Natural killer cell (primary cell): ENCODE measurements around the gene N4BP2L2. TPM values are rescaled to one million over a fixed set of nuclear protein-coding genes. Genes with fewer than 3 reads are reported as not detected.
"Not testable (repeated sequence)": the region's sequence is repeated elsewhere in the genome, so short reads cannot be mapped to it uniquely, and the experiment has no call there.

Experiments used
- ATAC-seq, 3 donors: fragments of 150-1000 bp in 2 of 3; fragments of 200-7000 bp in 1 of 3; cut with Tn5 transposase; 1 replicate in 1 of 3; 2 replicates in 2 of 3; pipeline ENCODE4 v1.10.0; 2021; ENCODE audit warnings: mild to moderate bottlenecking in 2 of 3, moderate library complexity in 2 of 3
- DNase-seq, 2 donors: peaks; one replicate each; pipeline versions ENCODE4 v3.0.0 to v3.0.0-alpha.2; 2013 to 2021; ENCODE audit warnings: mixed read lengths in 1 of 2
- H3K27ac ChIP-seq: one replicate; pipeline ENCODE4 v1.5.1; 2013; ENCODE audit warnings: mild to moderate bottlenecking, low read length
- H3K27me3 ChIP-seq: one replicate; pipeline ENCODE4 v1.6.1; 2013; ENCODE audit warnings: low read length; ENCODE audit not compliant: control insufficient read depth, insufficient read depth
- H3K36me3 ChIP-seq: one replicate; pipeline ENCODE4 v1.6.1; 2013; ENCODE audit warnings: low read length; ENCODE audit not compliant: control insufficient read depth, insufficient read depth
- H3K4me1 ChIP-seq: one replicate; pipeline ENCODE4 v1.6.1; 2013; ENCODE audit warnings: low read length; ENCODE audit not compliant: control insufficient read depth, insufficient read depth
- H3K4me3 ChIP-seq: one replicate; pipeline ENCODE4 v1.5.1; 2013; ENCODE audit warnings: low read length
- H3K9me3 ChIP-seq: one replicate; pipeline ENCODE4 v1.6.1; 2013; ENCODE audit warnings: low read length; ENCODE audit not compliant: control insufficient read depth, insufficient read depth
- H3K27ac Mint-ChIP-seq, 2 donors: one replicate each; pipeline ENCODE4 v1.8.0; 2022; ENCODE audit warnings: mild to moderate bottlenecking in 2 of 2, mixed read lengths in 2 of 2, moderate library complexity in 1 of 2
- H3K27me3 Mint-ChIP-seq, 2 donors: one replicate each; pipeline ENCODE4 v1.8.0; 2022; ENCODE audit warnings: low read depth in 2 of 2, mixed read lengths in 2 of 2
- H3K36me3 Mint-ChIP-seq: one replicate; pipeline ENCODE4 v1.8.0; 2022; ENCODE audit warnings: mixed read lengths
- H3K4me1 Mint-ChIP-seq, 2 donors: one replicate each; pipeline ENCODE4 v1.8.0; 2022; ENCODE audit warnings: mixed read lengths in 2 of 2
- H3K4me3 Mint-ChIP-seq: one replicate; pipeline ENCODE4 v1.8.0; 2022; ENCODE audit warnings: mild to moderate bottlenecking, moderate library complexity, mixed read lengths
- H3K9me3 Mint-ChIP-seq, 2 donors: one replicate each; pipeline ENCODE4 v1.8.0; 2022; ENCODE audit warnings: mixed read lengths in 2 of 2
- WGBS: methylation state at CpG from one replicate; pipeline ENCODE4 v1.1.7; 2013; ENCODE audit warnings: missing lambda C conversion rate; ENCODE audit not compliant: insufficient coverage; 5-methylcytosine and 5-hydroxymethylcytosine counted together
- intact Hi-C: fragments of 100-400 bp; cut with micrococcal nuclease; formaldehyde crosslinking; loops from one replicate; pipeline ENCODE4 v1.14.2; 2022
- total RNA-seq, 4 donors: library from RNA; stranded (reverse); fragments of 120-200 nt in 1 of 4; gene quantifications; one replicate each; pipeline versions ENCODE4 v1.2.3 to v1.2.4, GENCODE V29; 2013 to 2022
- TF ChIP-seq, protein P1 (sequence below): fragments of 200-600 bp; IDR thresholded peaks from one replicate; pipeline ENCODE4 v1.8.0; 2022; ENCODE audit warnings: antibody characterized with exemption

The N4BP2L2 gene
- total RNA-seq, 3 donors from 2014 or later (not counting 1 experiment from before 2014, with no cell fraction given), result 195 to 247 (median 221) TPM

- H3K27ac ChIP-seq, result no peak overlapping the region
- peaks cover 0 to 2% of the 10 kb centered on the region in 2 donors for H3K9me3 Mint-ChIP-seq
- no peaks in the 10 kb centered on the region for H3K27me3 ChIP-seq
- H3K27ac Mint-ChIP-seq, result no peak overlapping the region
- no peaks in the 10 kb centered on the region for H3K36me3 ChIP-seq
- 88% methylated on average over 2 of the region's 2 CpGs for WGBS
- peaks cover 7% of the 10 kb centered on the region for H3K4me1 ChIP-seq
- TF ChIP-seq, protein P1, sequence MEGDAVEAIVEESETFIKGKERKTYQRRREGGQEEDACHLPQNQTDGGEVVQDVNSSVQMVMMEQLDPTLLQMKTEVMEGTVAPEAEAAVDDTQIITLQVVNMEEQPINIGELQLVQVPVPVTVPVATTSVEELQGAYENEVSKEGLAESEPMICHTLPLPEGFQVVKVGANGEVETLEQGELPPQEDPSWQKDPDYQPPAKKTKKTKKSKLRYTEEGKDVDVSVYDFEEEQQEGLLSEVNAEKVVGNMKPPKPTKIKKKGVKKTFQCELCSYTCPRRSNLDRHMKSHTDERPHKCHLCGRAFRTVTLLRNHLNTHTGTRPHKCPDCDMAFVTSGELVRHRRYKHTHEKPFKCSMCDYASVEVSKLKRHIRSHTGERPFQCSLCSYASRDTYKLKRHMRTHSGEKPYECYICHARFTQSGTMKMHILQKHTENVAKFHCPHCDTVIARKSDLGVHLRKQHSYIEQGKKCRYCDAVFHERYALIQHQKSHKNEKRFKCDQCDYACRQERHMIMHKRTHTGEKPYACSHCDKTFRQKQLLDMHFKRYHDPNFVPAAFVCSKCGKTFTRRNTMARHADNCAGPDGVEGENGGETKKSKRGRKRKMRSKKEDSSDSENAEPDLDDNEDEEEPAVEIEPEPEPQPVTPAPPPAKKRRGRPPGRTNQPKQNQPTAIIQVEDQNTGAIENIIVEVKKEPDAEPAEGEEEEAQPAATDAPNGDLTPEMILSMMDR, result no peak
- peaks cover 8 to 9% of the 10 kb centered on the region in 2 donors for H3K4me1 Mint-ChIP-seq
- peaks cover 7% of the 10 kb centered on the region for H3K9me3 ChIP-seq
- intact Hi-C loops, result no loop called here
- peaks cover 0 to 6% of the 10 kb centered on the region in 2 donors for H3K27me3 Mint-ChIP-seq
- ATAC-seq, result no peak
- H3K4me3 ChIP-seq, result no peak overlapping the region
- H3K36me3 Mint-ChIP-seq, result no peaks in the 10 kb centered on the region
- no peak for DNase-seq
- H3K4me3 Mint-ChIP-seq, result no peak overlapping the region
These were observed 43.7 kb upstream of the N4BP2L2 start for GRCh38 chr13:32582281-32582680.

DNA sequence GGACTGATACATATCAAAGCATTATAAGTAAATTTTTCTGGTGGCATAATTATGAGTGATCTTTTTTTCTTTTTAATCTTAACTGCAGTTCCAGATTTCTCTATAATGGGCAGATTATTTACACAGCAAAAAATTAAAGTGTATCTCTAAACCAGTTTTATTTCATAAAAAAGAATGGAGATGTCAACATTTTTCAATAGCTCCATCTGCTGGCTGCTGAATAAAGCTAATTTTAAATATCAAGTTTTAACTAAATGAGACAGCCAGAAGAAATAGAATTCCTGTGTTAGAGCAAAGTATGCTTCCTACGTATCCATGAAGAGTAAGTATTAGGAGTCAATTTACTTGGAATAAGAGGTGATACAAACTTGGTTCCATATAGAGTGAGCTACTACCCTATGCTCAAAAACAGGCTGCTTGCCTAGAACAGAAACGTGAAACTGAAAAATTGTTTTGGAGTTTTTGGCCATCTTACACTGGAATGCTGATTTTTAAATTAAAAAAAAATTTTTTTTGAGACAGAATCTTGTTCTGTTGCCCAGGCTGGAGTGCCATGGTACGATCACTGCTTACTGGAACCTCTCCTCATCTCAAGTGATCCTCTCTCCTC, 42.7 kb upstream of the N4BP2L2 start:
- intact Hi-C loops, result loop anchor here (1.0 kb wide), 1 partner anchor 200 kb away; no protein-coding TSS in a partner anchor
- no peak overlapping the region for H3K4me3 ChIP-seq
- H3K36me3 ChIP-seq, result no peaks in the 10 kb centered on the region
- peaks cover 12% of the 10 kb centered on the region for H3K9me3 ChIP-seq
- peak in 1 of 2 donors; percentile 54 for DNase-seq
- peaks cover 7% of the 10 kb centered on the region for H3K4me1 ChIP-seq
- H3K27ac ChIP-seq, result no peak overlapping the region
- ATAC-seq, result no peak
- H3K36me3 Mint-ChIP-seq, result peaks cover 6% of the 10 kb centered on the region
- peaks cover 0 to 6% of the 10 kb centered on the region in 2 donors for H3K27me3 Mint-ChIP-seq
- no peak overlapping the region for H3K4me3 Mint-ChIP-seq
- H3K4me1 Mint-ChIP-seq, result peaks cover 8 to 9% of the 10 kb centered on the region in 2 donors
- peaks cover 0 to 7% of the 10 kb centered on the region in 2 donors for H3K9me3 Mint-ChIP-seq
- TF ChIP-seq, protein P1, result peak; percentile 59
- no peak overlapping the region for H3K27ac Mint-ChIP-seq
- H3K27me3 ChIP-seq, result no peaks in the 10 kb centered on the region
- 53% methylated on average over 3 of the region's 3 CpGs for WGBS

DNA sequence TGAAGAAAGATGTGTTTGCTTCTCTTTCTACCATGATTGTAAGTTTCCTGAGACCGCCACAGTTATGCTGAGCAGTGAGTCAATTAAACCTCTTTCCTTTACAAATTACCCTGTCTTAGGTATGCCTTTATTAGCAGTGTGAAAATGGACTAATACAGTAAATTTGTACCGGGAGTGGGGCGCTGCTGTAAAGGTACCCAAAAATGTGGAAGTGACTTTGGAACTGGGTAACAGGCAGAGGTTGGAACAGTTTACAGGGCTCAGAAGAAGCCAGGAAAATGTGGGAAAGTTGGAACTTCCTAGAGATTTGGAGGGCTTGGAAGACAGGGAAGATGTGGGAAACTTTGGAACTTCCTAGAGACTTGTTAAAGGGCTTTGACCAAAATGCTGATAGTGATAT, 38.4 kb upstream of the N4BP2L2 start:
- H3K27ac Mint-ChIP-seq, result no peak overlapping the region

GRCh38 chr13:32575687-32576086, 37.1 kb upstream of the N4BP2L2 start:
- H3K27ac Mint-ChIP-seq, H3K27ac ChIP-seq, H3K4me1 ChIP-seq, DNase-seq, H3K4me3 ChIP-seq, H3K4me1 Mint-ChIP-seq, intact Hi-C loops, H3K27me3 ChIP-seq, ATAC-seq, H3K9me3 Mint-ChIP-seq, H3K27me3 Mint-ChIP-seq, H3K4me3 Mint-ChIP-seq, H3K36me3 Mint-ChIP-seq, H3K36me3 ChIP-seq: not testable (repeated sequence)
- WGBS, result 87% methylated on average over 3 of the region's 4 CpGs
- H3K9me3 ChIP-seq, result peaks cover 12% of the 10 kb centered on the region

More for the DNA sequence above, 38.4 kb upstream of the N4BP2L2 start:
- TF ChIP-seq, protein P1, result no peak
- WGBS, result 98% methylated on average over 3 of the region's 3 CpGs
- DNase-seq (no peak), ATAC-seq (no peak)
- Histone ChIP-seq H3K27me3 (no peaks in the 10 kb centered on the region), H3K4me1 (no peaks in the 10 kb centered on the region), H3K9me3 (peaks cover 12% of the 10 kb centered on the region), H3K36me3 (no peaks in the 10 kb centered on the region), H3K4me3 (no peak overlapping the region), H3K27ac (no peak overlapping the region)
- peaks cover 0 to 7% of the 10 kb centered on the region in 2 donors for H3K9me3 Mint-ChIP-seq
- H3K4me3 Mint-ChIP-seq, result no peak overlapping the region
- H3K27me3 Mint-ChIP-seq, result peaks cover 0 to 6% of the 10 kb centered on the region in 2 donors
- intact Hi-C loops, result no loop called here
- H3K36me3 Mint-ChIP-seq, result peaks cover 6% of the 10 kb centered on the region
- no peaks in the 10 kb centered on the region for H3K4me1 Mint-ChIP-seq

DNA sequence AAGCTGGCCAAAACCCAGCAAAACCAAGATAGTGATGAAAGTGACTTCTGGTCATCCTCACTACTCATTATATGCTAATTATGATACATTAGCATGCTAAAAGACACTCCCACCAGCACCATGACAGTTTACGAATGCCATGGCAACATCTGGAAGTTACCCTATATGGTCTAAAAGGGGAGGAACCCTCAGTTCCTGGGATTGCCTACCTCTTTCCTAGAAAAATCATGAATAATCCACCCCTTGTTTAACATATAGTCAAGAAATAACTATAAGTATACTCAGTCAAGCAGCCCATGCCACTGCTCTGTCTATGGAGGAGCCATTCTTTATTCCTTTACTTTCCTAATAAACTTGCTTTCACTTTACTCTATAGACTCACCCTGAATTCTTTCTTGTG, 22.2 kb upstream of the N4BP2L2 start:
- intact Hi-C loops, DNase-seq, H3K27ac Mint-ChIP-seq, H3K4me3 Mint-ChIP-seq, H3K4me1 ChIP-seq, H3K4me3 ChIP-seq, ATAC-seq, H3K27me3 ChIP-seq, H3K36me3 Mint-ChIP-seq, H3K4me1 Mint-ChIP-seq, H3K9me3 ChIP-seq, H3K36me3 ChIP-seq, H3K9me3 Mint-ChIP-seq, H3K27ac ChIP-seq: not testable (repeated sequence)
- 100% methylated on average over 1 of the region's 1 CpG for WGBS
- peaks cover 3 to 13% of the 10 kb centered on the region in 2 donors for H3K27me3 Mint-ChIP-seq
